GM19023 (cell line): ENCODE measurements around the gene SPRY4.
A peak's percentile ranks its signal among the peaks of the same experiment; 100 is the strongest.
"Not testable (repeated sequence)": the region's sequence is repeated elsewhere in the genome, so short reads cannot be mapped to it uniquely, and the experiment has no call there.

ENCODE experiments used
- ATAC-seq: cut with Tn5 transposase; IDR thresholded peaks from one replicate; pipeline ENCODE4 v1.9.1; 2021; ENCODE audit warnings: mild to moderate bottlenecking, moderate library complexity; ENCODE audit not compliant: unreplicated experiment

Gene SPRY4

GRCh38 chr5:142339781-142340180 is 15.0 kb upstream of the SPRY4 start:
- no peak for ATAC-seq

- no peak for ATAC-seq
Measured at GRCh38 chr5:142334538-142334937, 9.7 kb upstream of the SPRY4 start.

- not testable (repeated sequence) for ATAC-seq
Measured at GRCh38 chr5:142333749-142334148, 8.9 kb upstream of the SPRY4 start.

GRCh38 chr5:142330444-142330843 is 5.6 kb upstream of the SPRY4 start:
- ATAC-seq, result no peak

GRCh38 chr5:142330026-142330425 is 5.2 kb upstream of the SPRY4 start:
- ATAC-seq, result no peak

GRCh38 chr5:142327111-142327842 is 2.5 kb upstream of the SPRY4 start:
- ATAC-seq, result no peak

- no peak for ATAC-seq
Measured at GRCh38 chr5:142326480-142326938, 1.7 kb upstream of the SPRY4 start.

- no peak for ATAC-seq
Measured at GRCh38 chr5:142325725-142326479, 1.1 kb upstream of the SPRY4 start.

- ATAC-seq, result peak; percentile 46
Measured at GRCh38 chr5:142324136-142324870, 518 bp downstream of the SPRY4 start.

- no peak for ATAC-seq
Measured at GRCh38 chr5:142323480-142324135, 1.2 kb downstream of the SPRY4 start.

- ATAC-seq, result no peak
Measured at GRCh38 chr5:142322747-142323479, 1.9 kb downstream of the SPRY4 start.

GRCh38 chr5:142322403-142322746 is 2.4 kb downstream of the SPRY4 start:
- ATAC-seq, result no peak

GRCh38 chr5:142320851-142321560 is 3.8 kb downstream of the SPRY4 start:
- no peak for ATAC-seq

GRCh38 chr5:142320430-142320738 is 4.4 kb downstream of the SPRY4 start:
- ATAC-seq, result no peak

GRCh38 chr5:142319560-142320429 is 5.0 kb downstream of the SPRY4 start:
- no peak for ATAC-seq

GRCh38 chr5:142319105-142319504 is 5.7 kb downstream of the SPRY4 start:
- ATAC-seq, result no peak

GRCh38 chr5:142317753-142318152 is 7.1 kb downstream of the SPRY4 start:
- ATAC-seq, result no peak

- ATAC-seq, result no peak
Measured at GRCh38 chr5:142317173-142317572, 7.6 kb downstream of the SPRY4 start.

- ATAC-seq, result no peak
Measured at GRCh38 chr5:142316681-142317080, 8.1 kb downstream of the SPRY4 start.
